GM18858 (cell line): ENCODE data around the gene SSRP1.

Experiments used
- ATAC-seq: cut with Tn5 transposase; IDR thresholded peaks from one replicate; pipeline ENCODE4 v1.9.1; 2021; ENCODE audit not compliant: unreplicated experiment

SSRP1 gene

GRCh38 chr11:57359896-57360690 lies 24.4 kb upstream of the SSRP1 start:
- no peak for ATAC-seq

GRCh38 chr11:57359396-57359795 lies 23.7 kb upstream of the SSRP1 start:
- no peak for ATAC-seq

- ATAC-seq = no peak
Measured at GRCh38 chr11:57358991-57359390, 23.3 kb upstream of the SSRP1 start.

GRCh38 chr11:57358543-57358961 lies 22.9 kb upstream of the SSRP1 start:
- ATAC-seq = no peak

GRCh38 chr11:57357856-57358255 lies 22.2 kb upstream of the SSRP1 start:
- ATAC-seq = no peak

- ATAC-seq = no peak
Measured at GRCh38 chr11:57357310-57357709, 21.6 kb upstream of the SSRP1 start.

GRCh38 chr11:57356268-57356667 lies 20.6 kb upstream of the SSRP1 start:
- ATAC-seq = no peak

- ATAC-seq = no peak
Measured at GRCh38 chr11:57354699-57355098, 19.0 kb upstream of the SSRP1 start.

GRCh38 chr11:57353852-57354251 lies 18.2 kb upstream of the SSRP1 start:
- no peak for ATAC-seq

- no peak for ATAC-seq
Measured at GRCh38 chr11:57353446-57353845, 17.8 kb upstream of the SSRP1 start.

GRCh38 chr11:57353036-57353435 lies 17.3 kb upstream of the SSRP1 start:
- ATAC-seq = no peak

- ATAC-seq = no peak
Measured at GRCh38 chr11:57349491-57350274, 14.0 kb upstream of the SSRP1 start.

GRCh38 chr11:57348636-57349313 lies 13.1 kb upstream of the SSRP1 start:
- ATAC-seq = no peak

- no peak for ATAC-seq
Measured at GRCh38 chr11:57348052-57348451, 12.4 kb upstream of the SSRP1 start.

- no peak for ATAC-seq
Measured at GRCh38 chr11:57347336-57347735, 11.6 kb upstream of the SSRP1 start.

- ATAC-seq = peak; percentile 65
Measured at GRCh38 chr11:57345555-57346211, 10.0 kb upstream of the SSRP1 start.

GRCh38 chr11:57344826-57345225 lies 9.1 kb upstream of the SSRP1 start:
- no peak for ATAC-seq

GRCh38 chr11:57343825-57344224 lies 8.1 kb upstream of the SSRP1 start:
- no peak for ATAC-seq

- no peak for ATAC-seq
Measured at GRCh38 chr11:57342702-57343101, 7.0 kb upstream of the SSRP1 start.

GRCh38 chr11:57341250-57341808 lies 5.6 kb upstream of the SSRP1 start:
- no peak for ATAC-seq
